ENCODE measurements around the gene HS3ST6.
"Not testable (repeated sequence)": the region's sequence is repeated elsewhere in the genome, so short reads cannot be mapped to it uniquely, and the experiment has no call there.

Gene HS3ST6

DNA sequence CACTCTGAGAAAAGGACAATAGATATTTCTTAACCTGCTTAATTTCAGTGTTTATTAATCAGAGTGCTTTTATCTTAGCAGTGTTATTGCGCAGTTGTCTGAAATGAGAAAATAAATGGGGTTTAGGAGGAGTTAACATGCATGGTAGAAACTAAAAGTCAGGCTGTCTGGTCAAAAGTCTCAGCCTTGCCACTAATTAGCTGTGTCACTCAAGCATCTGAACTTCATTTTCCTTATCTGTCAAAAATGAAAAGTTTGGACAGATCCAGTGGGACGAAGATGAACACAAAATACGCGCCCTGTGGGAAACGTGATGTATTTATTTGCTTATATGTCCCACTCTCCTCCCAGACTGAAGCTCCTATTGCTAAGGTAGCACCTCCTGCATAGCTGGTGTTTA is 40.0 kb downstream of the HS3ST6 start:
- no peak for DNase-seq (ENCODE audit: low read depth in 1 of 2, low spot score in 1 of 2)

DNA sequence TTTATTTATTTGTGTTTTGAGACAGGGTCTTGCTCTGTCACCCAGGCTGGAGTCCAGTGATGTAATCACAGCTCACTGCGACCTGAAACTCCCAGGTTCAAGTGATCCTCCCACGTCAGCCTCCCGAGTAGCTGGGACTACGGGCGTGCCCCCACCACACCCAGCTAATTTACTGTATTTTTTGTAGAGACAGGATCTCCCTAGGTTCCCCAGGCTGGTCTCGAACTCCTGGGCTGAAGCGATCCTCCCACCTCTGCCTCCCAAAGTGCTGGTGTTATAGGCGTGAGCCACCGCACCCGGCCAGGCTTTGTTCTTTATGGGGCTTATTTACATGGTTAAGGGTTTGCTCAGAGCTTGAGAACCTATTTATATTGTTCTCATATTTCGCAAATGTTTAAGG is 40.4 kb downstream of the HS3ST6 start:
- DNase-seq (ENCODE audit: low read depth in 1 of 2, low spot score in 1 of 2), result no peak

DNA sequence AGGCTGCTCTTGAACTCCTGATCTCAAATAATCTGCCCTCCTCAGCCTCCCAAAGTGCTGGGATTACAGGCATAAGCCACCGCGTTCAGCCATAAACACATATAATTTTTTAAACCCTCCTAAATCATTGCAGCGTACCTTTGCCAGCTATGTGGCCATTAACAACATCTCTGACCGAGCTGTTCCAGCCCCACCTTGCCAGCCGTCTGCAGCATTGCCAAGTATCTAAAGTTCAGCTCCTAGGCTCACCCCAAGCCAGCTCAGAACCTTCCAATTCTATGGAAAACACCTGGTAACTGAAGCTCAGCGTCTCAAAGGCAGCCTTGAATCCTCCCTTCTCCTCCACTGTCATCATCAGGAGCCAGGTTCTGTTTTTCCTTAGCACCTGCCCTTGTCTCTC is 41.1 kb downstream of the HS3ST6 start:
- no peak for DNase-seq (ENCODE audit: low read depth in 1 of 2, low spot score in 1 of 2)

DNA sequence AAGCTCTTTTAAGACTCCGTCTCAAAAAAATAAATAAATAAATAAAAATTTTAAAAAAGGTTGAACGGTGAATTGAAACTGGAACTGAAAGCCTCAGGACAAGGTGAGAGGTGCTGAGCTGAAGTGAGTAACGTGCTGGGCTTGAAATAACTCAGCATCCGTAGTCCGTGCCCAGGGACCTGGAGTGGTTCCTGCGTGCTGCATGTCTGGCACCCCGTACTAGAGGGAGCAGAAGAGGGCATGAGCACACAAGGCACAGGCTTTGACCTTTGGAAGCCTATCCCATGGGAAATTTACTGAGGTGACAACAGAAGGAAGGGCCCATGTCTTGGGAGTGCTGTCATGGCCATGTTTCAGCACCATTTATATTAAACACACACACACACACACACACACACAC is 41.7 kb downstream of the HS3ST6 start:
- no peak for DNase-seq (ENCODE audit: low read depth in 1 of 2, low spot score in 1 of 2)

DNA sequence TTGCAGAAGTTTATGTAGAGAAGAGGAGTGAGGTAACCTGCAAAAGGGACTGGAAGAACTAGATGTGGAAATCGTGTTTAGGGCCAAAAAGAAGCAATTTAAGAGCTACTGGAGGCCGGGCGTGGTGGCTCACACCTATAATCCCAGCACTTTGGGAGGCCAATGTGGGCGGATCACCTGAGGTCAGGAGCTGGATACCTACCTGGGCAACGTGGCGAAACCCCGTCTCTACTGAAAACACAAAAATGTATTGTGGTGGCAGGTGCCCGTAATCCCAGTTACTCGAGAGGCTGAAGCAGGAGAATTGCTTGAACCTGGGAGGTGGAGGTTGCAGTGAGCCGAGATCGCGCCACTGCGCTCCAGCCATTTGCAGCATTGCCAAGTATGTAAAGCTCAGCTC is 42.1 kb downstream of the HS3ST6 start:
- not testable (repeated sequence) for DNase-seq (ENCODE audit: low read depth in 1 of 2, low spot score in 1 of 2)

DNA sequence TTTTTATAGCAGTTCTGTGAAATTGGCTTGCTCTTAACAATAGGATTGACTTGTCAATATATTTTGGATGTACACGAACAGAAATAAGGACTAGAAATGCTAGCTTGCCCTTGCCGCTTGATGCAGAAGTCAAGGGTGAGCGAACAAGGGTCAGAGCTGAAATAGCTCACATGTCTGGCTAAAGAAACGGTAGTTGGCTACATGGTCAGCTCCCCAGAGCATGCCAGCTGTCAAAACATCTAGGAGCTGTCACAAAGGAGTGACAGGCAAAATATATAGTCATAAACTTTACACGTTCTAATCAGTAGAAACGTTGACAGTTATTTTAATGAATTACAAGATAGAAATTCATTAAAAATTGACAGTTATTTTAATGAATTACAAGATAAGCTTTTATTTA is 43.4 kb downstream of the HS3ST6 start:
- no peak for DNase-seq (ENCODE audit: low read depth in 1 of 2, low spot score in 1 of 2)

DNA sequence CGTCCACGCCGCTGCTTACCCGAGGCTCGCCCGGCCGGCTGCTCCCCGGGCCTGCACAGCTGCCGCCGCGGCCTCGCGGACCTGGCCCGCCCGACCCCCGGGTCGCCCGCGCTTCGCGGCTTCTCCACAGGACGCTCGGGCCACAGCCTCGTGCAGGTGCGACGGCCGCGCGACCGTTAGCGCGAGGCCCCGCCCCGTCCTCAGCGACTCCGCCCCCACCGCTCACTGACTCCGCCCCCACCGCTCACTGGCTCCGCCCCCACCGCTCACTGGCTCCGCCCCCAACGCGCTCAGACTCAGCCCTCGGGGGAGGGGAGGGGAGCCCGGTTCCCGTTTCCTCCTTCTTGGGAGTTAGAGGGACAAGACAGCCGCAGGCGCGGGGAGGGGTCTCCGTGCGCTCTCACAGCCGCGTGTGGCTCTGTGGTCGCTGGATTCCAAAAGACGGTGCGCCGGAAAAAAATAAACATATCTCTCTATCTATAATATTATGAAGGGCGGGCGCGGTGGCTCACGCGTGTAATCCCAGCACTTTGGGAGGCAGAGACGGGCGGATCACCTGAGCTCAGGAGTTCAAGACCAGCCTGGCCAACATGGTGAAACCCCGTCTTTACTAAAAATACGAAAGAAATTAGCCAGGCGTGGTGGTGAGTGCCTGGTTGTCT is 46.1 kb downstream of the HS3ST6 start, which contains the start of gene MEIOB:
Gene MEIOB (minus strand): TSS at position 191 of the 662 bp plus-strand sequence. CDS start 3,989 bp downstream, outside the sequence.
- DNase-seq (ENCODE audit: low read depth in 1 of 2, low spot score in 1 of 2), result peak in 1 of 2 donors; percentile 11

DNA sequence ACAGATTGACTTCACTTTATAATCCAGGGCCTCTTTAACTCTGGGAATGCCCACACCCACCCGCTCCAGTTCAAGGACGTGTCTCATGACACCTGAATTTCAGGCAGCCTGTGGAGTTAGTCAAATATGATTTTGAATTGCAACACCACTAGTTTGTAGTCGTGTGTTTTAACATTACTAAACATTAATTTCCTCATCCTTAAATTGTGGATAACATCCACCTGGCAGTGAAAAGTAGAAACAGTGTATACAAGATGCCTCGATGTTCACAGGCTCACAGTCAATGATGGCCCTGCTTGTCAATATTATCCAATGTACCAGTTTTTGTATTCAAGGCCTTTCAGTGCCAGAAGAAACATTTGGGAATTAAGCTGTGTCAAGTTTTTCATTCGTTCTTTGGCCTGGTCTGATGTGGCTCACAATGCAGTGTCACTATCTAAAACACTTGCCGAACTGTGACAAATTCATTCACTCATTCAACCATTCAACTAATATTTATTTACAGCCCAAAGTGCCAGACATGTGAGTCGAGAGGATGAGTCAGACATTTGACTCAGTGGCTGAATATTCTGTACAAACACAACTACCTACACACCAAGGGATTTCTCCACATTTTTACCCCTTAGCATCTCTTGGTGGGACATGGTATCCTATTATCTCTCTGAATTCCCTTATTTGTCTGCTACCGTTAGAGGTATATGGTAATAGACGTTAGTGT is 47.7 kb downstream of the HS3ST6 start:
- no peak for DNase-seq (ENCODE audit: low read depth in 1 of 2, low spot score in 1 of 2)

DNA sequence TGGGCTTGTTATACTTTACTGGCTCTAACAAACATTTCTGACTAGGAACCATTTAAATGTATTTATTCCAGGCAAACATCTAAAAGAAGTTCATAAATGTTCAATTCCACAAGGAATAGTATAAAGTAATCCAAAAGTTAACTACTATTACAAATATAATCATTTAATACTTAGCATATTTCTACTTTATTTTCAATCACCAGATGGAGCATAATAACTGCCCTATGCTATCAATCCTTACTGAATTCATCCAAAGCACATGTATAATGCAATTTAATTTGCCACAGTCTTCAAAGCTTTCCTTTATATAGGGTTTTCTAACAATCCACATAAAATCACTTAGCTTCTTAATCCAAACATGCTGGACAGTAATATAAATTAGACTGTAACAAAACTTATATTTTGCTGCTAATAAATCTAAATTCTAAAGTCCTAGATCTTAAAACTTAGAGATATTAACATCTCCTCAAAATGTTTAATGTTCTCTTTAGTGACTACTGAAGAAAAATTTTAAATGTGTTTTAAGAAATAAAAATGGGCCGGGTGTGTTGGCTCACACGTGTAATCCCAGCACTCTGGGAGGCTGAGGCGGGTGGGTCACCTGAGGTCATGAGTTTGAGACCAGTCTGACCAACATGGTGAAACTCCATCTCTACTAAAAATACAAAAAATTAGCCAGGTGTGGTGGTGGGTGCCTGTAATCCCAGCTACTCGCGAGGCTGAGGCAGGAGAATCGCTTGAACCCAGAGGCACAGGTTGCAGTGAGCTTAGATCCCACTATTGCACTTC is 52.1 kb downstream of the HS3ST6 start:
- no peak for DNase-seq (ENCODE audit: low read depth in 1 of 2, low spot score in 1 of 2)

DNA sequence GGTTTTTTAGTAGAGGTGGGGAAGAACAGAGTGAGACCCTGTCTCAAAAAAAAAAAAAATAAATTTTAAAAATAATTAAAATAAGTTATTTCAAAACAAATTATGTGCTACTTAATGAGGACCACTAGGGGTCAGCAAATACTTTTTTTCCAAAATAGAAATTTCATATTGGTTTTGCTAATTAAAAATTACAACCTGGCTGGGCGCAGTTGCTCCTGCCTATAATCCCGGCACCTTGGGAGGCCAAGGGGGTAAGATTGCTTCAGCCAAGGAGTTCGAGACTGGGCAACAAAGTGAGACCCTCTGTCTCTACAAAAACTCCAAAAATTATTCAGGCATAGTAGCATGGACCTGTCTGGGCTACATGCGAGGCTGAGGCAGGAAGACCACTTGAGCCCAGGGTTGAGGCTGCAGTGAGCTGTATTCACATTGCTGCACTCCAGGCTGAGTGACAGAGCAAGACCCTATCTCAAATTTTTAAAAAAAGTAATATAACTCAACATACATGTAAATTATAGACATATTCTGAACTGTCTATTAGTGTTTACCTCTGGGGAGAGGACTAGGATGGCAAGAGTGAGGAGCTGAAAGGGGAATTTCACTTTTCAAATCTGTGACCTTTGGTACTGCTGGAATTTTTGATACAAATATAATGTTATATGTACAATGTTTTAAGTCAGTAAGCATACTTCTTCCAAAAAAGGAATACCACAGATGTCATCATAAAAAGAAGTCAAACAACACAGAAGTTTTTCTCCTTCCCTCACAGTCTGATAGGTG is 54.3 kb downstream of the HS3ST6 start:
- no peak for DNase-seq (ENCODE audit: low read depth in 1 of 2, low spot score in 1 of 2)

DNA sequence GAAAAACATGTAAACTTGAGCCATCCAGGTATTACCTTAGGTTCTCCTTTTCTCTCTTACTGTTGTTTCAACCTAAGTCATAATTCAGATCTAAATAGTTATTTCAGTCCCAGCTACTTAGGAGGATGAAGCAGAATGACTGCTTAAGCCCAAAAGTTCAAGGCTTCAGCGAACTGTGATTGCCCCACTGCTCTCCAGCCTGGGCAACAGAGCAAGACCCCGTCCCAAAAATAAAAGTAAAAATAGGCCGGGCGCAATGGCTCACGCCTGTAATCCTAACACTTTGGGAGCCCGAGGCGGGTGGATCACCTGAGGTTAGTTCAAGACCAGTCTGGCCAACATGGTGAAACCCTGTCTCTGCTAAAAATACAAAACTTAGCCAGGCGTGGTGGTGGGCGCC is 55.8 kb downstream of the HS3ST6 start:
- no peak for DNase-seq (ENCODE audit: low read depth in 1 of 2, low spot score in 1 of 2)

DNA sequence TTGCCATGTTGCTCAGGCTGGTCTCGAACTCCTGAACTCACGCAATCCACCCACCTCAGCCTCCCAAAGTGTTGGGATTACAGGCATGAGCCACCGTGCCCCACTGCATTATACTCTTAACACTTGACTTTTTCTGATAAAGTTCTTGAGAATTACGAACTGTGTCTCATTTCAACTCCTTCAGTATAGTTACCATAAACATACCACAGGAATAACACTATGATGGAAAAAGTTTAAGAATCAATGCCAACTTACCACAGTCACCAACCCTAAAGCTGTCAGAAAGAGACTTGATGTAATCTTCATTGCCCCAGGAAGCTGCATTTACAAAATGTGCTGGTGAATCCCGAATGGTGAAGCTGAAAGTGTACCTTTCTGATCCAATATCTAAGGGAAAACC is 56.5 kb downstream of the HS3ST6 start:
- no peak for DNase-seq (ENCODE audit: low read depth in 1 of 2, low spot score in 1 of 2)
